ENCODE data around the gene SAMD5. TPM values are rescaled to one million over a fixed set of nuclear protein-coding genes. Genes with fewer than 3 reads are reported as not detected.

Gene SAMD5
- total and polyA plus RNA-seq, 2 of the 8 experiments (the other 6 are each of a cell fraction or from before 2014, with no cell fraction given), result 0.02 to 0.04 TPM

DNA sequence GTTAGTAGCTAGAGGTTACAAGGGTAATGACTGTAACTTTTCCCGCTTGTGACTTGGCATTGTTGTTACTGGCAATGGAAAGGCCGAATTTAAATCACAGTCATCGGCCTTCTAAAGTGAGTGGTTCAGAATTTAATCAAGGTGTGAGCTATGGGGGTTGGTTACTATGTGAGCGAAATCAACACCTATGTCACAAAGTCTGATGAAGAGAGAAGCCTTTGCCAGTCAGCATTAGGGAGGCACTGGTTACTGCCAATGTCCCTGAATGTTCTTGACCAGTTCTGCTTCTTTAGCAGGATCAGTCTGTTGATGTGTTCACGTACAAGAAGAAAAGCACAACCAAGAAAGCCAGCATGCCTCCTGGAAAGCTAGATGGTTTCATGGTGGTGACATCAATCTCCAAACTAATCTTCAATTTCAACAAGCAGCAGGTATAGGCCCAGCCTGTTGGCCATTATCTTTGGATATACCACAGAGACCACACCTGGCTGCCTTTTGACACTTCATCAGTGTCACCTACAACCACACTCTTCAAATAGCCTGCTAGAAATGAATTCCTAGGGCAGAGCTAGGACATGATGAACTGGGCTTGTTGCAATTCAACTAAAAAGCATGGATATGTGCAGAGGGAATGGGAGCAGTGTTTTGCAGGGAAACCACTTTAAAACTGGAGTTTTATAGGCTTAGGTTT lies 17.2 kb downstream of the SAMD5 start (continued):
- TF ChIP-seq, protein P1, sequence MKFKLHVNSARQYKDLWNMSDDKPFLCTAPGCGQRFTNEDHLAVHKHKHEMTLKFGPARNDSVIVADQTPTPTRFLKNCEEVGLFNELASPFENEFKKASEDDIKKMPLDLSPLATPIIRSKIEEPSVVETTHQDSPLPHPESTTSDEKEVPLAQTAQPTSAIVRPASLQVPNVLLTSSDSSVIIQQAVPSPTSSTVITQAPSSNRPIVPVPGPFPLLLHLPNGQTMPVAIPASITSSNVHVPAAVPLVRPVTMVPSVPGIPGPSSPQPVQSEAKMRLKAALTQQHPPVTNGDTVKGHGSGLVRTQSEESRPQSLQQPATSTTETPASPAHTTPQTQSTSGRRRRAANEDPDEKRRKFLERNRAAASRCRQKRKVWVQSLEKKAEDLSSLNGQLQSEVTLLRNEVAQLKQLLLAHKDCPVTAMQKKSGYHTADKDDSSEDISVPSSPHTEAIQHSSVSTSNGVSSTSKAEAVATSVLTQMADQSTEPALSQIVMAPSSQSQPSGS (IDR thresholded peaks at IDR 0.05; ENCODE audit: low read length), result no peak
- TF ChIP-seq SRF (IDR thresholded peaks at IDR 0.05; ENCODE audit: low read depth, low read length), result no peak

All from H1 (cell line).